Measurements from ENCODE around the gene PRDM12.

Gene PRDM12

GRCh38 chr9:130634801-130635200 lies 29.6 kb upstream of the PRDM12 start:
- H3K36me3 ChIP-seq (ENCODE audit: control insufficient read depth, low read length): peaks cover 39% of the 10 kb centered on the region
- peaks cover 8% of the 10 kb centered on the region; the same call in 1 of the 2 replicates for H3F3A ChIP-seq (ENCODE audit: control insufficient read depth, insufficient read depth)
- H3K27me3 ChIP-seq (ENCODE audit: control insufficient read depth, low read length): no peaks in the 10 kb centered on the region
- H3K4me1 ChIP-seq (ENCODE audit: control insufficient read depth, low read length): no peaks in the 10 kb centered on the region
- H3K4me2 ChIP-seq (ENCODE audit: low read length): no peak overlapping the region
- no peaks in the 10 kb centered on the region for H3K9me2 ChIP-seq (replicated peaks; ENCODE audit: control insufficient read depth, low read length)
- no peaks in the 10 kb centered on the region for H3K79me2 ChIP-seq (ENCODE audit: control insufficient read depth, low read length)
- H3K27ac ChIP-seq (ENCODE audit: low read depth, low read length): no peak overlapping the region
- no peak overlapping the region for H3K4me3 ChIP-seq (ENCODE audit: low read length)
- no peaks in the 10 kb centered on the region for H3K9me3 ChIP-seq (ENCODE audit: control insufficient read depth, insufficient read depth, low read length)
- no peaks in the 10 kb centered on the region for H4K20me1 ChIP-seq (ENCODE audit: control insufficient read depth, insufficient read depth, low read depth, low read length)
- TF ChIP-seq EZH2phosphoT487 (IDR thresholded peaks at IDR 0.05; ENCODE audit: borderline replicate concordance, low read length): no peak
- TF ChIP-seq CTCF (IDR thresholded peaks at IDR 0.05; ENCODE audit: low read depth, low read length, poor library complexity, severe bottlenecking): no peak

GRCh38 chr9:130635306-130635705 lies 29.1 kb upstream of the PRDM12 start:
- Histone ChIP-seq H3K4me3 (ENCODE audit: low read length) (no peak overlapping the region), H3K36me3 (ENCODE audit: control insufficient read depth, low read length) (peaks cover 35% of the 10 kb centered on the region), H4K20me1 (ENCODE audit: control insufficient read depth, insufficient read depth, low read depth, low read length) (no peaks in the 10 kb centered on the region), H3F3A (ENCODE audit: control insufficient read depth, insufficient read depth) (peaks cover 8% of the 10 kb centered on the region; the same call in 1 of the 2 replicates), H3K9me3 (ENCODE audit: control insufficient read depth, insufficient read depth, low read length) (no peaks in the 10 kb centered on the region), H3K27ac (ENCODE audit: low read depth, low read length) (no peak overlapping the region), H3K27me3 (ENCODE audit: control insufficient read depth, low read length) (no peaks in the 10 kb centered on the region), H3K4me1 (ENCODE audit: control insufficient read depth, low read length) (no peaks in the 10 kb centered on the region), H3K9me2 (replicated peaks; ENCODE audit: control insufficient read depth, low read length) (no peaks in the 10 kb centered on the region), H3K4me2 (ENCODE audit: low read length) (no peak overlapping the region), H3K79me2 (ENCODE audit: control insufficient read depth, low read length) (no peaks in the 10 kb centered on the region)
- TF ChIP-seq EZH2phosphoT487 (IDR thresholded peaks at IDR 0.05; ENCODE audit: borderline replicate concordance, low read length) (no peak), CTCF (IDR thresholded peaks at IDR 0.05; ENCODE audit: low read depth, low read length, poor library complexity, severe bottlenecking) (no peak)

GRCh38 chr9:130635721-130636647 lies 28.4 kb upstream of the PRDM12 start:
- no peaks in the 10 kb centered on the region for H3K9me3 ChIP-seq (ENCODE audit: control insufficient read depth, insufficient read depth, low read length)
- H3F3A ChIP-seq (ENCODE audit: control insufficient read depth, insufficient read depth): peaks cover 8% of the 10 kb centered on the region; the same call in 1 of the 2 replicates
- H3K36me3 ChIP-seq (ENCODE audit: control insufficient read depth, low read length): peaks cover 28% of the 10 kb centered on the region
- H3K4me2 ChIP-seq (ENCODE audit: low read length): no peak overlapping the region
- H3K9me2 ChIP-seq (replicated peaks; ENCODE audit: control insufficient read depth, low read length): no peaks in the 10 kb centered on the region
- TF ChIP-seq EZH2phosphoT487 (IDR thresholded peaks at IDR 0.05; ENCODE audit: borderline replicate concordance, low read length): no peak
- no peak for TF ChIP-seq CTCF (IDR thresholded peaks at IDR 0.05; ENCODE audit: low read depth, low read length, poor library complexity, severe bottlenecking)
- H3K79me2 ChIP-seq (ENCODE audit: control insufficient read depth, low read length): no peaks in the 10 kb centered on the region
- H3K4me1 ChIP-seq (ENCODE audit: control insufficient read depth, low read length): peaks cover 3% of the 10 kb centered on the region; the same call in 1 of the 2 replicates
- H3K27ac ChIP-seq (ENCODE audit: low read depth, low read length): no peak overlapping the region
- no peaks in the 10 kb centered on the region for H3K27me3 ChIP-seq (ENCODE audit: control insufficient read depth, low read length)
- H3K4me3 ChIP-seq (ENCODE audit: low read length): no peak overlapping the region
- H4K20me1 ChIP-seq (ENCODE audit: control insufficient read depth, insufficient read depth, low read depth, low read length): no peaks in the 10 kb centered on the region

Data from DOHH2 (cell line).